ENCODE data around the gene RERE. TPM values are rescaled to one million over a fixed set of nuclear protein-coding genes. Genes with fewer than 3 reads are reported as not detected.
A peak's percentile ranks its signal among the peaks of the same experiment; 100 is the strongest.

RERE gene
- total RNA-seq, 2 donors from 2014 or later, result 96.0 to 105 TPM

- Histone ChIP-seq H3K9ac (ENCODE audit: low read depth in 2 of 2, low read length in 2 of 2) (no peak overlapping the region), H3K4me3 (no peak overlapping the region), H3K36me3 (no peaks in the 10 kb centered on the region), H3K9me3 (no peaks in the 10 kb centered on the region), H3K27me3 (no peaks in the 10 kb centered on the region), H3K27ac (no peak overlapping the region), H3K4me1 (peaks cover 11% of the 10 kb centered on the region)
- intact Hi-C loops (cut with DNase I), result loop anchor here (2.0 kb wide), 1 partner anchor 107 kb away; no protein-coding TSS in a partner anchor
- no peak for TF ChIP-seq CTCF (IDR thresholded peaks at IDR 0.05)
- DNase-seq, result no peak
Observed at GRCh38 chr1:8669606-8670335, 147.7 kb downstream of the RERE start.

- Histone ChIP-seq H3K36me3 (no peaks in the 10 kb centered on the region), H3K9ac (ENCODE audit: low read depth in 2 of 2, low read length in 2 of 2) (no peak overlapping the region), H3K27me3 (no peaks in the 10 kb centered on the region), H3K9me3 (no peaks in the 10 kb centered on the region), H3K4me3 (no peak overlapping the region), H3K27ac (no peak overlapping the region), H3K4me1 (peaks cover 11% of the 10 kb centered on the region)
- intact Hi-C loops (cut with DNase I), result no loop called here
- DNase-seq, result no peak
- TF ChIP-seq CTCF (IDR thresholded peaks at IDR 0.05), result no peak
Observed at GRCh38 chr1:8667869-8668594, 149.4 kb downstream of the RERE start.

- intact Hi-C loops (cut with DNase I), result no loop called here
- Histone ChIP-seq H3K4me3 (no peak overlapping the region), H3K36me3 (no peaks in the 10 kb centered on the region), H3K27ac (no peak overlapping the region), H3K27me3 (no peaks in the 10 kb centered on the region), H3K9me3 (no peaks in the 10 kb centered on the region), H3K9ac (ENCODE audit: low read depth in 2 of 2, low read length in 2 of 2) (peak overlapping the region in 1 of 2 donors; percentile 57), H3K4me1 (peaks cover 18% of the 10 kb centered on the region)
- no peak for TF ChIP-seq CTCF (IDR thresholded peaks at IDR 0.05)
- no peak for DNase-seq
Observed at GRCh38 chr1:8666389-8667167, 150.9 kb downstream of the RERE start.

- no peak for TF ChIP-seq CTCF (IDR thresholded peaks at IDR 0.05)
- no peak for DNase-seq
- Histone ChIP-seq H3K4me1 (peaks cover 25% of the 10 kb centered on the region), H3K9me3 (no peaks in the 10 kb centered on the region), H3K9ac (ENCODE audit: low read depth in 2 of 2, low read length in 2 of 2) (peak overlapping the region in 1 of 2 donors; percentile 57), H3K36me3 (no peaks in the 10 kb centered on the region), H3K27ac (no peak overlapping the region), H3K27me3 (no peaks in the 10 kb centered on the region), H3K4me3 (no peak overlapping the region)
- intact Hi-C loops (cut with DNase I), result no loop called here
Observed at GRCh38 chr1:8665833-8666232, 151.6 kb downstream of the RERE start.

- intact Hi-C loops (cut with DNase I), result no loop called here
- TF ChIP-seq CTCF (IDR thresholded peaks at IDR 0.05), result no peak
- H3K9ac ChIP-seq (ENCODE audit: low read depth in 2 of 2, low read length in 2 of 2), result no peak overlapping the region
- H3K27ac ChIP-seq, result no peak overlapping the region
- H3K4me1 ChIP-seq, result peaks cover 26% of the 10 kb centered on the region
- no peaks in the 10 kb centered on the region for H3K27me3 ChIP-seq
- DNase-seq, result no peak
- H3K36me3 ChIP-seq, result no peaks in the 10 kb centered on the region
- H3K4me3 ChIP-seq, result no peak overlapping the region
- H3K9me3 ChIP-seq, result no peaks in the 10 kb centered on the region
Observed at GRCh38 chr1:8664887-8665286, 152.6 kb downstream of the RERE start.
